ENCODE measurements around the gene PDCD2L. TPM values are rescaled to one million over a fixed set of nuclear protein-coding genes. Genes with fewer than 3 reads are reported as not detected.
A peak's percentile ranks its signal among the peaks of the same experiment; 100 is the strongest.
"Not testable (repeated sequence)": the region's sequence is repeated elsewhere in the genome, so short reads cannot be mapped to it uniquely, and the experiment has no call there.

Gene PDCD2L
- total RNA-seq, 2 experiments from 2014 or later = 3.8 to 3.9 TPM

DNA sequence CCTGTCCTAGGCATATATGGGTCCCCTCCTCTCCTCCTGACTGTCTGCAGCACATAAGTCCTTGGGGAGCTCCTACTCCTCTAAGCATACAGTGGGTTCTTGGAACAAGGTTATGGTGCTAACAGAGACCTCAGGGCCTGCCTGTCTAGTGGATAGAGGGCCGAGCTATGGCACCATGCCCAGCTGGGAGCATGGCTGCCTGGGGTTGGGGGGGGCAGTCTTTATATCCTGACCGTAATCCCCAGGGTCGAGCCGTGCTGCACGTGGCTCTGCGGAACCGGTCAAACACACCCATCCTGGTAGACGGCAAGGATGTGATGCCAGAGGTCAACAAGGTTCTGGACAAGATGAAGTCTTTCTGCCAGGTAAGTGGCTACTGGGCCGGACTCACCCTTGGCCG is 35.9 kb upstream of the PDCD2L start:
- H3K36me3 Mint-ChIP-seq (ENCODE audit: low read depth) = peaks cover 62% of the 10 kb centered on the region
- intact Hi-C loops (cut with DNase I, micrococcal nuclease) = loop anchor here in 1 of 2 experiments (10.0 kb wide), 1 partner anchor 306 kb away; the partner anchor contains the start of genes SCGB2B2 and ZNF302
- peaks cover 42% of the 10 kb centered on the region for H3K4me1 Mint-ChIP-seq (ENCODE audit: low read depth)

DNA sequence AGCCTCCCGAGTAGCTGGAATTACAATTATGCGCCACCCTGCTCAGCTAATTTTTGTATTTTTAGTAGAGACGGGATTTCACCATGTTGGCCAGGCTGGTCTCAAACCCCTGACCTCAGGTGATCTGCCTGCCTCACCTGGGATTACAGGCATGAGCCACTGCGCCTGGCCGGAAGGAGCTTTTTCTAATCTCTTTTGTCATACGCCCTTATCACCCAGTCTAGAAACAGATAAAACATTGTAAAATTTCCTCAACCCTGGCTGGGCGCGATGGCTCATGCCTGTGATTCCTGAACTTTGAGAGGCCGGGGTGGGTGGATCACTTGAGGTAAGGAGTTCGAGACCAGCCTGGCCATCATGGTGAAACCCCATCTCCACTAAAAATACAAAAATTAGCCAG is 35.0 kb upstream of the PDCD2L start:
- Histone ChIP-seq H3K4me1 (ENCODE audit: insufficient read depth, low read length) (peaks cover 37% of the 10 kb centered on the region), H3K36me3 (ENCODE audit: insufficient read depth, low read length) (peaks cover 55% of the 10 kb centered on the region)
- H3K9me3 Mint-ChIP-seq; H3K4me3 Mint-ChIP-seq; H3K27ac ChIP-seq (ENCODE audit: low read depth in 1 of 2, low read length in 2 of 2); DNase-seq; H3K27me3 Mint-ChIP-seq; H3K27ac Mint-ChIP-seq; ATAC-seq (ENCODE audit: poor library complexity); CTCF ChIA-PET; H3K9me3 ChIP-seq (ENCODE audit: control insufficient read depth in 1 of 2, insufficient read depth in 1 of 2, low read length in 2 of 2); H3K27me3 ChIP-seq (ENCODE audit: control insufficient read depth in 1 of 2, insufficient read depth in 2 of 2, low read length in 2 of 2); H3K4me3 ChIP-seq (ENCODE audit: low read length): not testable (repeated sequence)
- peaks cover 43% of the 10 kb centered on the region for H3K4me1 Mint-ChIP-seq (ENCODE audit: low read depth)
- POLR2A ChIA-PET = interaction anchor here (0.7 to 0.9 kb wide), 2 partner anchors 36 to 61 kb away, joined by 3 read pairs; no protein-coding TSS in a partner anchor
- intact Hi-C loops (cut with DNase I, micrococcal nuclease) = loop anchor here in 1 of 2 experiments (10.0 kb wide), 1 partner anchor 306 kb away; the partner anchor contains the start of genes SCGB2B2 and ZNF302
- peaks cover 69% of the 10 kb centered on the region for H3K36me3 Mint-ChIP-seq (ENCODE audit: low read depth)

More for the DNA sequence above, 35.9 kb upstream of the PDCD2L start:
- no peaks in the 10 kb centered on the region for H3K27me3 Mint-ChIP-seq
- peak overlapping the region; percentile 56 for H3K4me3 Mint-ChIP-seq
- ChIA-PET CTCF (no interaction called here), POLR2A (no interaction called here)
- no peak overlapping the region for H3K27ac Mint-ChIP-seq
- DNase-seq = no peak
- peaks cover 51% of the 10 kb centered on the region for H3K36me3 ChIP-seq (ENCODE audit: insufficient read depth, low read length)
- ATAC-seq (ENCODE audit: poor library complexity) = no peak
- H3K4me3 ChIP-seq (ENCODE audit: low read length) = no peak overlapping the region
- TF ChIP-seq, protein P1, sequence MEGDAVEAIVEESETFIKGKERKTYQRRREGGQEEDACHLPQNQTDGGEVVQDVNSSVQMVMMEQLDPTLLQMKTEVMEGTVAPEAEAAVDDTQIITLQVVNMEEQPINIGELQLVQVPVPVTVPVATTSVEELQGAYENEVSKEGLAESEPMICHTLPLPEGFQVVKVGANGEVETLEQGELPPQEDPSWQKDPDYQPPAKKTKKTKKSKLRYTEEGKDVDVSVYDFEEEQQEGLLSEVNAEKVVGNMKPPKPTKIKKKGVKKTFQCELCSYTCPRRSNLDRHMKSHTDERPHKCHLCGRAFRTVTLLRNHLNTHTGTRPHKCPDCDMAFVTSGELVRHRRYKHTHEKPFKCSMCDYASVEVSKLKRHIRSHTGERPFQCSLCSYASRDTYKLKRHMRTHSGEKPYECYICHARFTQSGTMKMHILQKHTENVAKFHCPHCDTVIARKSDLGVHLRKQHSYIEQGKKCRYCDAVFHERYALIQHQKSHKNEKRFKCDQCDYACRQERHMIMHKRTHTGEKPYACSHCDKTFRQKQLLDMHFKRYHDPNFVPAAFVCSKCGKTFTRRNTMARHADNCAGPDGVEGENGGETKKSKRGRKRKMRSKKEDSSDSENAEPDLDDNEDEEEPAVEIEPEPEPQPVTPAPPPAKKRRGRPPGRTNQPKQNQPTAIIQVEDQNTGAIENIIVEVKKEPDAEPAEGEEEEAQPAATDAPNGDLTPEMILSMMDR (IDR thresholded peaks at IDR 0.05) = no peak
- H3K27me3 ChIP-seq (ENCODE audit: control insufficient read depth in 1 of 2, insufficient read depth in 2 of 2, low read length in 2 of 2) = no peaks in the 10 kb centered on the region
- H3K4me1 ChIP-seq (ENCODE audit: insufficient read depth, low read length) = peaks cover 38% of the 10 kb centered on the region
- no peaks in the 10 kb centered on the region for H3K9me3 ChIP-seq (ENCODE audit: control insufficient read depth in 1 of 2, insufficient read depth in 1 of 2, low read length in 2 of 2)
- no peak overlapping the region for H3K27ac ChIP-seq (ENCODE audit: low read depth in 1 of 2, low read length in 2 of 2)
- H3K9me3 Mint-ChIP-seq = no peaks in the 10 kb centered on the region

DNA sequence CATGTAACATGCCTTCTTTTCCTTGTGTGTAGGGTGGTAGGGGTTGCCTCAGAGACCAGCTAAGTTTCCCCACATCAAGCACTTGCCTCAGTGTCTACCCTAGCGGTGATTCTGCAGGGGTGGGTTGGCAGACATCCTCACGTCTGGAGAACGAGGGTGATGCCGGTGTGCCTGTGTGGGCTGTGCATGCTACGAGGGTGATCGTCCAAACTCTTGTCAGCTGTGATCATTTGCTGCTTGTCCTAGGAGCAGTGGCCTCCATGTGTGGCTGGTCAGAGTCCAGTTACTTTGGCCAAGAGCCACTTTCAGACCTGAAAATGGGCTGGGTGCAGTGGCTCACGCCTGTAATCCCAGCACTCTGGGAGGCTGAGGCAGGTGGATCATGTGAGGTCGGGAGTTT is 34.1 kb upstream of the PDCD2L start:
- intact Hi-C loops (cut with DNase I, micrococcal nuclease) = no loop called here
- H3K4me1 Mint-ChIP-seq (ENCODE audit: low read depth) = peaks cover 39% of the 10 kb centered on the region
- Histone ChIP-seq H3K27ac (ENCODE audit: low read depth in 1 of 2, low read length in 2 of 2) (no peak overlapping the region), H3K36me3 (ENCODE audit: insufficient read depth, low read length) (peaks cover 62% of the 10 kb centered on the region), H3K27me3 (ENCODE audit: control insufficient read depth in 1 of 2, insufficient read depth in 2 of 2, low read length in 2 of 2) (no peaks in the 10 kb centered on the region), H3K9me3 (ENCODE audit: control insufficient read depth in 1 of 2, insufficient read depth in 1 of 2, low read length in 2 of 2) (no peaks in the 10 kb centered on the region), H3K4me3 (ENCODE audit: low read length) (no peak overlapping the region), H3K4me1 (ENCODE audit: insufficient read depth, low read length) (peaks cover 29% of the 10 kb centered on the region)
- H3K9me3 Mint-ChIP-seq = no peaks in the 10 kb centered on the region
- no peak for DNase-seq
- no peak overlapping the region for H3K4me3 Mint-ChIP-seq
- TF ChIP-seq, protein P1 (IDR thresholded peaks at IDR 0.05) = no peak
- H3K27me3 Mint-ChIP-seq = no peaks in the 10 kb centered on the region
- POLR2A ChIA-PET = no interaction called here
- H3K36me3 Mint-ChIP-seq (ENCODE audit: low read depth) = peaks cover 73% of the 10 kb centered on the region
- no peak for ATAC-seq (ENCODE audit: poor library complexity)
- CTCF ChIA-PET = interaction anchor here (1.9 kb wide), 1 partner anchor 11 kb away, joined by 5 read pairs; no protein-coding TSS in a partner anchor
- no peak overlapping the region for H3K27ac Mint-ChIP-seq

DNA sequence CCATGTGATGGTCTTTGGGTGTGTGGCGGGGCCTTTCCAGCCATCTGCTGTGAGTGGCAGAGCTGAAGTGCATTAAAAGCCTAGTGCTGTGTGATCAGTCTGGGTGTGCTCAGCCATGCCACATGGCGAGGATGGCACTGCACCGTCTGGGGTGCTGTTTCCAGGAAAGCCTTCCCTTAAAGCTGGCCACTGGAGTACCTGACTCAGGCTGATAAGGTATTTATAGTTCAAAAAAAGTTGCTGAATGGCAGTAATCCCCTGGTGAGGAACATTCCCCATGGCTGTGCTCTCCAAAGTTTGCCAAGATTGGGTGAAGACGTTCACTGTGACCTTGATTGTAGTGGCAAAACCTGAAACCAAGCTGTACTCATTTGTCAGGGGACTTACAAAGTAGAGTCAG is 33.2 kb upstream of the PDCD2L start:
- CTCF ChIA-PET = interaction anchor here (0.8 to 1.9 kb wide), 2 partner anchors 12 to 59 kb away, joined by 3 to 5 read pairs; no protein-coding TSS in a partner anchor

More for the DNA sequence above, 33.2 kb upstream of the PDCD2L start:
- Mint-ChIP-seq H3K9me3 (no peaks in the 10 kb centered on the region), H3K4me3 (no peak overlapping the region), H3K4me1 (ENCODE audit: low read depth) (peaks cover 33% of the 10 kb centered on the region), H3K27ac (no peak overlapping the region), H3K36me3 (ENCODE audit: low read depth) (peaks cover 75% of the 10 kb centered on the region), H3K27me3 (no peaks in the 10 kb centered on the region)
- TF ChIP-seq, protein P1 (IDR thresholded peaks at IDR 0.05) = no peak
- no peaks in the 10 kb centered on the region for H3K9me3 ChIP-seq (ENCODE audit: control insufficient read depth in 1 of 2, insufficient read depth in 1 of 2, low read length in 2 of 2)
- ATAC-seq (ENCODE audit: poor library complexity) (no peak), DNase-seq (no peak)
- H3K4me1 ChIP-seq (ENCODE audit: insufficient read depth, low read length) = peaks cover 24% of the 10 kb centered on the region
- POLR2A ChIA-PET = no interaction called here
- no peaks in the 10 kb centered on the region for H3K27me3 ChIP-seq (ENCODE audit: control insufficient read depth in 1 of 2, insufficient read depth in 2 of 2, low read length in 2 of 2)
- intact Hi-C loops (cut with DNase I, micrococcal nuclease) = no loop called here
- no peak overlapping the region for H3K27ac ChIP-seq (ENCODE audit: low read depth in 1 of 2, low read length in 2 of 2)
- no peak overlapping the region for H3K4me3 ChIP-seq (ENCODE audit: low read length)
- H3K36me3 ChIP-seq (ENCODE audit: insufficient read depth, low read length) = peaks cover 70% of the 10 kb centered on the region

Measured in CD4-positive, alpha-beta T cell (primary cell).